ENCODE measurements around the gene CACNA2D3. TPM values are rescaled to one million over a fixed set of nuclear protein-coding genes. Genes with fewer than 3 reads are reported as not detected.

CACNA2D3 gene
- polyA plus RNA-seq, 1 donor (not counting 4 experiments of a cell fraction or from before 2014, with no cell fraction given) = 0.08 TPM

GRCh38 chr3:54928046-54928770 is 805.9 kb downstream of the CACNA2D3 start, which contains the start of gene LRTM1:
TSS of gene LRTM1 (minus strand) at chr3:54928059. CDS start at chr3:54927911, 148 bp downstream.
- Histone ChIP-seq H4K20me1 (ENCODE audit: control insufficient read depth, extremely low read depth, insufficient read depth, low read length) (no peaks in the 10 kb centered on the region), H3K4me1 (ENCODE audit: control insufficient read depth, extremely low read depth, insufficient read depth, low read length) (no peaks in the 10 kb centered on the region), H3K79me2 (ENCODE audit: control insufficient read depth, insufficient read depth, low read length) (no peaks in the 10 kb centered on the region), H3K27ac (ENCODE audit: control insufficient read depth, insufficient read depth, low read length) (no peak within 1 kb of the TSS), H3K9me3 (ENCODE audit: control insufficient read depth, low read depth, low read length) (no peaks in the 10 kb centered on the region), H3K36me3 (ENCODE audit: control insufficient read depth in 2 of 2, extremely low read depth in 1 of 2, insufficient read depth in 2 of 2, low read length in 2 of 2) (no peaks in the 10 kb centered on the region), H3K4me3 (ENCODE audit: control insufficient read depth in 2 of 3, extremely low read depth in 1 of 3, insufficient read depth in 2 of 3, low read depth in 1 of 3, low read length in 3 of 3) (no peak within 1 kb of the TSS), H3K27me3 (ENCODE audit: control insufficient read depth, extremely low read depth, insufficient read depth, low read length) (no peaks in the 10 kb centered on the region), H2AFZ (ENCODE audit: control insufficient read depth, low read length) (no peak within 1 kb of the TSS), H3K4me2 (ENCODE audit: control insufficient read depth, extremely low read depth, insufficient read depth, low read depth, low read length) (no peak within 1 kb of the TSS), H3K9ac (ENCODE audit: control insufficient read depth, extremely low read depth, insufficient read depth, low read length) (no peak within 1 kb of the TSS), H3K9me1 (ENCODE audit: control insufficient read depth, extremely low read depth, insufficient read depth, low read length) (no peaks in the 10 kb centered on the region)
- dilution Hi-C loops (cut with MboI; ENCODE audit: extremely low pct_ligation_motif_present, low sequenced_read_pairs) = no loop called here
- no peak for TF ChIP-seq EZH2 (IDR thresholded peaks at IDR 0.05; ENCODE audit: low read length)
- FAIRE-seq (no peak), DNase-seq (ENCODE audit: low read depth, low spot score) (no peak)

GRCh38 chr3:54931182-54931581 is 808.8 kb downstream of the CACNA2D3 start:
- no peak overlapping the region for H3K4me3 ChIP-seq (ENCODE audit: control insufficient read depth in 2 of 3, extremely low read depth in 1 of 3, insufficient read depth in 2 of 3, low read depth in 1 of 3, low read length in 3 of 3)
- no peaks in the 10 kb centered on the region for H3K9me1 ChIP-seq (ENCODE audit: control insufficient read depth, extremely low read depth, insufficient read depth, low read length)
- FAIRE-seq = no peak
- H4K20me1 ChIP-seq (ENCODE audit: control insufficient read depth, extremely low read depth, insufficient read depth, low read length) = no peaks in the 10 kb centered on the region
- no peaks in the 10 kb centered on the region for H3K4me1 ChIP-seq (ENCODE audit: control insufficient read depth, extremely low read depth, insufficient read depth, low read length)
- dilution Hi-C loops (cut with MboI; ENCODE audit: extremely low pct_ligation_motif_present, low sequenced_read_pairs) = no loop called here
- no peak for DNase-seq (ENCODE audit: low read depth, low spot score)
- H2AFZ ChIP-seq (ENCODE audit: control insufficient read depth, low read length) = no peak overlapping the region
- TF ChIP-seq CTCF (optimal IDR thresholded peaks at IDR 0.05 in 1 of 3, IDR thresholded peaks at IDR 0.05 in 1 of 3, conservative IDR thresholded peaks at IDR 0.05 in 1 of 3; ENCODE audit: extremely low read depth in 1 of 3, insufficient read depth in 2 of 3, low read length in 3 of 3) (no peak), EZH2 (IDR thresholded peaks at IDR 0.05; ENCODE audit: low read length) (no peak)
- no peak overlapping the region for H3K4me2 ChIP-seq (ENCODE audit: control insufficient read depth, extremely low read depth, insufficient read depth, low read depth, low read length)
- H3K27ac ChIP-seq (ENCODE audit: control insufficient read depth, insufficient read depth, low read length) = no peak overlapping the region
- H3K9ac ChIP-seq (ENCODE audit: control insufficient read depth, extremely low read depth, insufficient read depth, low read length) = no peak overlapping the region
- H3K27me3 ChIP-seq (ENCODE audit: control insufficient read depth, extremely low read depth, insufficient read depth, low read length) = no peaks in the 10 kb centered on the region
- H3K36me3 ChIP-seq (ENCODE audit: control insufficient read depth in 2 of 2, extremely low read depth in 1 of 2, insufficient read depth in 2 of 2, low read length in 2 of 2) = no peaks in the 10 kb centered on the region
- no peaks in the 10 kb centered on the region for H3K9me3 ChIP-seq (ENCODE audit: control insufficient read depth, low read depth, low read length)
- no peaks in the 10 kb centered on the region for H3K79me2 ChIP-seq (ENCODE audit: control insufficient read depth, insufficient read depth, low read length)
